Measurements from ENCODE around the gene MIS12.

DNA sequence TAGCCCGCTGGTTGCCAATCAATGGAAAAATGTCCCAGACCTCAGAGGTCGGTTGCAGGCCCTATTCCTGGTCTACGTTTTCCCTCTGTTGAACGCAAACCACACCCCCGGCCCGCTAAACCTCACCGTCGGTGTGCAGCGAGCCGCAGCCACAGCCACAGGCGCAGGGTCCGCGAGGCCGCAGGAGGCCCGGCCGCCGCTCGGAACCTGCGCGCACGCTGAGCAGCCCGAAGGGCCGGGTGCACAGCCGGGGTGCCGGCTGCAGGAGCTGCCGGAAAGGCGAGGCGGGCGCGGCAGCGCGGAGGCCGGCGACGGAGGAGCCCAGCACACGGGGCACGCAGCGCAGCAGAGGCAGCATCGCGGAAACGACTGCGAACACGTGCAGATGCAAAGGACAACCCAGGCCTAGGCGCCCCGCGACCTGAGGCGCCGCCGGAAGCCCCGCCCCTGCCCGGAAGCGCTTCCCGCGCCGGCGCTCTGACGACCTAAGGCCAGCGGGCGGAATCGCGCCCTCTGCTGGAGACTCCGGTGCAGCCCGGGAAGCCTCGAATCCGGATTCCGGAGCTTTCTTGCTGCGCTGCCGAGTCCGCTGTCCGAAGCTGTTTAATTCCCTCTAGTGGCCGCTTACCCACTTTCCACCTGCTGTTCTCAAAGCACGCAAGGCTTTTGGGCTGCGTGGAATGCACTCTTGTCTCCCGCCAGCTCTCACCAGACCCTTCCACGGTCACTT lies 47.5 kb upstream of the MIS12 start, which contains the start of gene C1QBP:
- TF ChIP-seq EP300 (IDR thresholded peaks at IDR 0.05), result no peak
- TF ChIP-seq, protein P1, sequence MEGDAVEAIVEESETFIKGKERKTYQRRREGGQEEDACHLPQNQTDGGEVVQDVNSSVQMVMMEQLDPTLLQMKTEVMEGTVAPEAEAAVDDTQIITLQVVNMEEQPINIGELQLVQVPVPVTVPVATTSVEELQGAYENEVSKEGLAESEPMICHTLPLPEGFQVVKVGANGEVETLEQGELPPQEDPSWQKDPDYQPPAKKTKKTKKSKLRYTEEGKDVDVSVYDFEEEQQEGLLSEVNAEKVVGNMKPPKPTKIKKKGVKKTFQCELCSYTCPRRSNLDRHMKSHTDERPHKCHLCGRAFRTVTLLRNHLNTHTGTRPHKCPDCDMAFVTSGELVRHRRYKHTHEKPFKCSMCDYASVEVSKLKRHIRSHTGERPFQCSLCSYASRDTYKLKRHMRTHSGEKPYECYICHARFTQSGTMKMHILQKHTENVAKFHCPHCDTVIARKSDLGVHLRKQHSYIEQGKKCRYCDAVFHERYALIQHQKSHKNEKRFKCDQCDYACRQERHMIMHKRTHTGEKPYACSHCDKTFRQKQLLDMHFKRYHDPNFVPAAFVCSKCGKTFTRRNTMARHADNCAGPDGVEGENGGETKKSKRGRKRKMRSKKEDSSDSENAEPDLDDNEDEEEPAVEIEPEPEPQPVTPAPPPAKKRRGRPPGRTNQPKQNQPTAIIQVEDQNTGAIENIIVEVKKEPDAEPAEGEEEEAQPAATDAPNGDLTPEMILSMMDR (IDR thresholded peaks at IDR 0.05), result peak; percentile 91 to 99 (median 98)

Measured in sigmoid colon (tissue), 4 donors.